K562 (cell line): ENCODE measurements around the gene CFAP300.

Experiments used
- BMI1 ChIP-seq: fragments of 150-350 bp; IDR thresholded peaks from 2 replicates; pipeline ENCODE4 v1.6.1; 2014; ENCODE audit warnings: low read length
- FOS ChIP-seq: IDR thresholded peaks from 3 replicates; pipeline ENCODE4 v1.6.1; 2011; ENCODE audit not compliant: insufficient read length; ENCODE audit errors: extremely low read depth
- POLR2A ChIP-seq: fragments of 450-650 bp; conservative IDR thresholded peaks from 2 replicates; pipeline ENCODE4 v1.6.1; 2016
- RAD21 ChIP-seq, 2 experiments: fragments of 250-450 bp in 1 of 2; fragments of 450-650 bp in 1 of 2; sonication (Bioruptor Pico) in 1 of 2; formaldehyde crosslinking in 1 of 2; IDR thresholded peaks in 1 of 2; conservative IDR thresholded peaks in 1 of 2; 2 replicates each; pipeline versions ENCODE4 v1.4.0 to v1.8.0; 2020 to 2022; ENCODE audit warnings: mild to moderate bottlenecking in 2 of 2, moderate library complexity in 1 of 2
- ZNF23 ChIP-seq: fragments of 250-450 bp; sonication (Bioruptor Pico); IDR thresholded peaks from 2 replicates; pipeline ENCODE4 v1.4.0; 2020; ENCODE audit warnings: mild to moderate bottlenecking
- TF ChIP-seq, protein P1 (sequence below), 3 experiments: IDR thresholded peaks in 2 of 3; conservative IDR thresholded peaks in 1 of 3; 2 replicates each; pipeline ENCODE4 v1.5.1; 2011 to 2012; ENCODE audit warnings: low read length in 3 of 3, mild to moderate bottlenecking in 3 of 3, control low read depth in 2 of 3, improper control_type of control experiment in 1 of 3, inconsistent platforms in 1 of 3, low read depth in 1 of 3, mixed read lengths in 1 of 3, moderate library complexity in 1 of 3; ENCODE audit not compliant: insufficient read depth in 2 of 3
- TF ChIP-seq, protein P2 (sequence below): fragments of 200-600 bp; sonication (generic); IDR thresholded peaks from one replicate; pipeline ENCODE4 v1.6.1; 2012; ENCODE audit warnings: mild to moderate bottlenecking, low read depth, low read length, inconsistent platforms

DNA sequence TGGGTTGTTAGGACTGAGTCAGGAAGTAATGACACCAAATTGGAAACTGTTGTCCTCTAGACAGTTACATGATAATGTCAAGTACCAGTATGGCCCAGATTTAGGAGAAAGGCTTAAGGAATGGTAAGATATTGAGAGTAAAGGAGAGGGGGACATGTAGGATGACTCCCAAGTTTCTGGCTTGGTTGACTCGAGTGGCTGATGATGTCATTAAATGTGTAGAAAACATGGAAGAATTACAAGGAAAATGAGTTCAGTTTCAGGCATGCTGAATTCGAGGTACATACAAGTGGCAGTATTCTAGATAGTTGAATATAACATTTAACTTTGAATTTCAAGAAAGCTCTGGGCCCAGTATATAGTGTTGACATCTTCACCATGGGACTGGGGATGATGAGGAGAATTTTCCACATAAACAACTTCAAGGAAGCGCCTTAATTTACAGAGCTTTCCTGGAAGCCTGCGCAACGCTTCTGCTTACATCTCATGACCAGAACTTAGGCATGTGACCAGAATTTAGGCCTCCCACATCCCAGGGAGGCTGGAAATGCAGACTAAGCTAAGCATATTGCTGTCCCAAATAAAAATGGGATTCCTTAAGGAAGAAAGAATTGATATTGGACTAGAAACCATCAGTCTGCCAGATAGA lies 3.8 kb downstream of the CFAP300 start:
- TF ChIP-seq, protein P1, sequence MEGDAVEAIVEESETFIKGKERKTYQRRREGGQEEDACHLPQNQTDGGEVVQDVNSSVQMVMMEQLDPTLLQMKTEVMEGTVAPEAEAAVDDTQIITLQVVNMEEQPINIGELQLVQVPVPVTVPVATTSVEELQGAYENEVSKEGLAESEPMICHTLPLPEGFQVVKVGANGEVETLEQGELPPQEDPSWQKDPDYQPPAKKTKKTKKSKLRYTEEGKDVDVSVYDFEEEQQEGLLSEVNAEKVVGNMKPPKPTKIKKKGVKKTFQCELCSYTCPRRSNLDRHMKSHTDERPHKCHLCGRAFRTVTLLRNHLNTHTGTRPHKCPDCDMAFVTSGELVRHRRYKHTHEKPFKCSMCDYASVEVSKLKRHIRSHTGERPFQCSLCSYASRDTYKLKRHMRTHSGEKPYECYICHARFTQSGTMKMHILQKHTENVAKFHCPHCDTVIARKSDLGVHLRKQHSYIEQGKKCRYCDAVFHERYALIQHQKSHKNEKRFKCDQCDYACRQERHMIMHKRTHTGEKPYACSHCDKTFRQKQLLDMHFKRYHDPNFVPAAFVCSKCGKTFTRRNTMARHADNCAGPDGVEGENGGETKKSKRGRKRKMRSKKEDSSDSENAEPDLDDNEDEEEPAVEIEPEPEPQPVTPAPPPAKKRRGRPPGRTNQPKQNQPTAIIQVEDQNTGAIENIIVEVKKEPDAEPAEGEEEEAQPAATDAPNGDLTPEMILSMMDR (IDR thresholded peaks at IDR 0.05 in 2 of 3, conservative IDR thresholded peaks at IDR 0.05 in 1 of 3; ENCODE audit: insufficient read depth in 2 of 3, low read depth in 1 of 3, low read length in 3 of 3) = no peak
- TF ChIP-seq, protein P2, sequence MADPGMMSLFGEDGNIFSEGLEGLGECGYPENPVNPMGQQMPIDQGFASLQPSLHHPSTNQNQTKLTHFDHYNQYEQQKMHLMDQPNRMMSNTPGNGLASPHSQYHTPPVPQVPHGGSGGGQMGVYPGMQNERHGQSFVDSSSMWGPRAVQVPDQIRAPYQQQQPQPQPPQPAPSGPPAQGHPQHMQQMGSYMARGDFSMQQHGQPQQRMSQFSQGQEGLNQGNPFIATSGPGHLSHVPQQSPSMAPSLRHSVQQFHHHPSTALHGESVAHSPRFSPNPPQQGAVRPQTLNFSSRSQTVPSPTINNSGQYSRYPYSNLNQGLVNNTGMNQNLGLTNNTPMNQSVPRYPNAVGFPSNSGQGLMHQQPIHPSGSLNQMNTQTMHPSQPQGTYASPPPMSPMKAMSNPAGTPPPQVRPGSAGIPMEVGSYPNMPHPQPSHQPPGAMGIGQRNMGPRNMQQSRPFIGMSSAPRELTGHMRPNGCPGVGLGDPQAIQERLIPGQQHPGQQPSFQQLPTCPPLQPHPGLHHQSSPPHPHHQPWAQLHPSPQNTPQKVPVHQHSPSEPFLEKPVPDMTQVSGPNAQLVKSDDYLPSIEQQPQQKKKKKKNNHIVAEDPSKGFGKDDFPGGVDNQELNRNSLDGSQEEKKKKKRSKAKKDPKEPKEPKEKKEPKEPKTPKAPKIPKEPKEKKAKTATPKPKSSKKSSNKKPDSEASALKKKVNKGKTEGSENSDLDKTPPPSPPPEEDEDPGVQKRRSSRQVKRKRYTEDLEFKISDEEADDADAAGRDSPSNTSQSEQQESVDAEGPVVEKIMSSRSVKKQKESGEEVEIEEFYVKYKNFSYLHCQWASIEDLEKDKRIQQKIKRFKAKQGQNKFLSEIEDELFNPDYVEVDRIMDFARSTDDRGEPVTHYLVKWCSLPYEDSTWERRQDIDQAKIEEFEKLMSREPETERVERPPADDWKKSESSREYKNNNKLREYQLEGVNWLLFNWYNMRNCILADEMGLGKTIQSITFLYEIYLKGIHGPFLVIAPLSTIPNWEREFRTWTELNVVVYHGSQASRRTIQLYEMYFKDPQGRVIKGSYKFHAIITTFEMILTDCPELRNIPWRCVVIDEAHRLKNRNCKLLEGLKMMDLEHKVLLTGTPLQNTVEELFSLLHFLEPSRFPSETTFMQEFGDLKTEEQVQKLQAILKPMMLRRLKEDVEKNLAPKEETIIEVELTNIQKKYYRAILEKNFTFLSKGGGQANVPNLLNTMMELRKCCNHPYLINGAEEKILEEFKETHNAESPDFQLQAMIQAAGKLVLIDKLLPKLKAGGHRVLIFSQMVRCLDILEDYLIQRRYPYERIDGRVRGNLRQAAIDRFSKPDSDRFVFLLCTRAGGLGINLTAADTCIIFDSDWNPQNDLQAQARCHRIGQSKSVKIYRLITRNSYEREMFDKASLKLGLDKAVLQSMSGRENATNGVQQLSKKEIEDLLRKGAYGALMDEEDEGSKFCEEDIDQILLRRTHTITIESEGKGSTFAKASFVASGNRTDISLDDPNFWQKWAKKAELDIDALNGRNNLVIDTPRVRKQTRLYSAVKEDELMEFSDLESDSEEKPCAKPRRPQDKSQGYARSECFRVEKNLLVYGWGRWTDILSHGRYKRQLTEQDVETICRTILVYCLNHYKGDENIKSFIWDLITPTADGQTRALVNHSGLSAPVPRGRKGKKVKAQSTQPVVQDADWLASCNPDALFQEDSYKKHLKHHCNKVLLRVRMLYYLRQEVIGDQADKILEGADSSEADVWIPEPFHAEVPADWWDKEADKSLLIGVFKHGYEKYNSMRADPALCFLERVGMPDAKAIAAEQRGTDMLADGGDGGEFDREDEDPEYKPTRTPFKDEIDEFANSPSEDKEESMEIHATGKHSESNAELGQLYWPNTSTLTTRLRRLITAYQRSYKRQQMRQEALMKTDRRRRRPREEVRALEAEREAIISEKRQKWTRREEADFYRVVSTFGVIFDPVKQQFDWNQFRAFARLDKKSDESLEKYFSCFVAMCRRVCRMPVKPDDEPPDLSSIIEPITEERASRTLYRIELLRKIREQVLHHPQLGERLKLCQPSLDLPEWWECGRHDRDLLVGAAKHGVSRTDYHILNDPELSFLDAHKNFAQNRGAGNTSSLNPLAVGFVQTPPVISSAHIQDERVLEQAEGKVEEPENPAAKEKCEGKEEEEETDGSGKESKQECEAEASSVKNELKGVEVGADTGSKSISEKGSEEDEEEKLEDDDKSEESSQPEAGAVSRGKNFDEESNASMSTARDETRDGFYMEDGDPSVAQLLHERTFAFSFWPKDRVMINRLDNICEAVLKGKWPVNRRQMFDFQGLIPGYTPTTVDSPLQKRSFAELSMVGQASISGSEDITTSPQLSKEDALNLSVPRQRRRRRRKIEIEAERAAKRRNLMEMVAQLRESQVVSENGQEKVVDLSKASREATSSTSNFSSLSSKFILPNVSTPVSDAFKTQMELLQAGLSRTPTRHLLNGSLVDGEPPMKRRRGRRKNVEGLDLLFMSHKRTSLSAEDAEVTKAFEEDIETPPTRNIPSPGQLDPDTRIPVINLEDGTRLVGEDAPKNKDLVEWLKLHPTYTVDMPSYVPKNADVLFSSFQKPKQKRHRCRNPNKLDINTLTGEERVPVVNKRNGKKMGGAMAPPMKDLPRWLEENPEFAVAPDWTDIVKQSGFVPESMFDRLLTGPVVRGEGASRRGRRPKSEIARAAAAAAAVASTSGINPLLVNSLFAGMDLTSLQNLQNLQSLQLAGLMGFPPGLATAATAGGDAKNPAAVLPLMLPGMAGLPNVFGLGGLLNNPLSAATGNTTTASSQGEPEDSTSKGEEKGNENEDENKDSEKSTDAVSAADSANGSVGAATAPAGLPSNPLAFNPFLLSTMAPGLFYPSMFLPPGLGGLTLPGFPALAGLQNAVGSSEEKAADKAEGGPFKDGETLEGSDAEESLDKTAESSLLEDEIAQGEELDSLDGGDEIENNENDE = no peak
- no peak for TF ChIP-seq RAD21 (CRISPR knock-in tag; conservative IDR thresholded peaks at IDR 0.05 in 1 of 2, IDR thresholded peaks at IDR 0.05 in 1 of 2)
- no peak for TF ChIP-seq POLR2A
- no peak for TF ChIP-seq ZNF23
- TF ChIP-seq FOS = no peak
- TF ChIP-seq BMI1 = no peak
